Cardiac ventricle fibroblast (primary cell): ENCODE measurements around the gene PRMT6. TPM values are rescaled to one million over a fixed set of nuclear protein-coding genes. Genes with fewer than 3 reads are reported as not detected.

ENCODE experiments used
- total RNA-seq: library from RNA; depleted of rRNA; stranded (reverse); fragments of >200 nt; gene quantifications from 2 replicates; pipeline ENCODE4 v1.2.3, GENCODE V29; 2015

The PRMT6 gene
- total RNA-seq: 12.0 and 16.1 TPM in 2 replicates

DNA sequence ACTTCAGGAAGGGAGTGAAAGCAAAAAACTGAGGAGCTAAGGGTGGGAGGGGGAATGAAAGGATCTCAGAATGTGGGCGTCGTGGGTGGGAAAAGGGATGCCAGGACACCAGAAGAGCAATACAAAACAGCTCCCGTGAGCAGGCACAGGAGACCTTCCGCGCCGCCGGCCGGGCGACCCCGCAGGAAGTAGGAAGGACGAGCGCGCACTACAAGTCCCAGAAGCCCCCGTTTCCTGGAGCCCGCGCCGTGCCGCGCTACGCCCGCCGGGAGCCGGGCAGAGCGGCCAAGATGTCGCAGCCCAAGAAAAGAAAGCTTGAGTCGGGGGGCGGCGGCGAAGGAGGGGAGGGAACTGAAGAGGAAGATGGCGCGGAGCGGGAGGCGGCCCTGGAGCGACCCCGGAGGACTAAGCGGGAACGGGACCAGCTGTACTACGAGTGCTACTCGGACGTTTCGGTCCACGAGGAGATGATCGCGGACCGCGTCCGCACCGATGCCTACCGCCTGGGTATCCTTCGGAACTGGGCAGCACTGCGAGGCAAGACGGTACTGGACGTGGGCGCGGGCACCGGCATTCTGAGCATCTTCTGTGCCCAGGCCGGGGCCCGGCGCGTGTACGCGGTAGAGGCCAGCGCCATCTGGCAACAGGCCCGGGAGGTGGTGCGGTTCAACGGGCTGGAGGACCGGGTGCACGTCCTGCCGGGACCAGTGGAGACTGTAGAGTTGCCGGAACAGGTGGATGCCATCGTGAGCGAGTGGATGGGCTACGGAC lies at the start of gene PRMT6:
PRMT6 (plus strand) TSS at position 249 of the 771 bp plus-strand sequence; CDS start at position 291, 42 bp downstream.

Other genes starting within 250 kb of the PRMT6 start
- gene NTNG1, start 84.4 kb downstream of the PRMT6 start, total RNA-seq: 0.12 TPM in 1 of 2 replicates, not detected in the other